Choroid plexus epithelial cell (primary cell): ENCODE data around the gene CEP131.
A peak's percentile ranks its signal among the peaks of the same experiment; 100 is the strongest.

ENCODE experiments used
- DNase-seq: peaks from one replicate; pipeline ENCODE4 v3.0.0-alpha.2; 2010; ENCODE audit warnings: low read depth
- H3K4me3 ChIP-seq: 2 replicates; pipeline ENCODE4 v1.5.1; 2011; ENCODE audit warnings: low read depth, mild to moderate bottlenecking, control low read depth, low read length, moderate library complexity
- TF ChIP-seq, protein P1 (sequence below): conservative IDR thresholded peaks from 2 replicates; pipeline ENCODE4 v1.5.1; 2011; ENCODE audit warnings: low read depth, mild to moderate bottlenecking, control low read depth, inconsistent platforms, low read length, moderate library complexity

The CEP131 gene

DNA sequence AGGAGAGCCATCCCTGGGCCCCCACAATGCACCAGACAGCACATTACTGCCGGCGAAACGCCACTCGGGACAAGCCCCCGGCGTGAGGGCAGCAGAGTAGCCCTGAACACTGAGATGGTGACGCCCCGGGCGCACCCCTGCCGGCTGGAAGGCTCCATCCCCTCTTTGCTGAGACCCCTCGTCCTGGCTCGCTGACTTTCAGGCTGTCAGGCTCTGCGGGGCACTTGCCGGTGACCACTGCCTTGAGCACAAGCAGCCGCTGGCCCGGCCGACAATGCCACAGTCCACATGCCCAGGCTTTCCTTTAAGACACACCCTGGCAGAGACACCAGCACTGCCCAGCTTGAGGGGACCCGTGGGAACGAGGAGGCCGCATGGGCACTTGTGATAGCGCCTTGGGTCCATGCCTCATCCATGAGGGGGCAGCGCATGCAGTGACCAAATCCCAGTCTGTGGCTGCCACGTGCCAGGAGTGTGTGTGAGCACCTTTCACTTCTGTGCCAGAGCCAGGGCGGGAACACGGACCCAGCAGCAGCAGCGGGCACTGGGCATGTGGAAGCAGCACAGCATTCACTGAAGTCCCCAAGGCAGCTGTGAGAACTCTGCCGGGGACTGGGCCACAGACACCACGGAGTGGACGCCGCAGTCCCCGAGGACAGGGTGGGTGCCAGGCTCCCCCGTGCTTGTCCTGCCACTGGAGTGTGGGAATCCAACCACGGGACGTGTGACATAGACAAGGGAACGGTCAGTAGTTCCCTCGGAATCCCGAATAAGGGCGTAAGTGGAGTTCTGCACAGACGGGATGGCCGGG, 40.8 kb upstream of the CEP131 start:
- TF ChIP-seq, protein P1, sequence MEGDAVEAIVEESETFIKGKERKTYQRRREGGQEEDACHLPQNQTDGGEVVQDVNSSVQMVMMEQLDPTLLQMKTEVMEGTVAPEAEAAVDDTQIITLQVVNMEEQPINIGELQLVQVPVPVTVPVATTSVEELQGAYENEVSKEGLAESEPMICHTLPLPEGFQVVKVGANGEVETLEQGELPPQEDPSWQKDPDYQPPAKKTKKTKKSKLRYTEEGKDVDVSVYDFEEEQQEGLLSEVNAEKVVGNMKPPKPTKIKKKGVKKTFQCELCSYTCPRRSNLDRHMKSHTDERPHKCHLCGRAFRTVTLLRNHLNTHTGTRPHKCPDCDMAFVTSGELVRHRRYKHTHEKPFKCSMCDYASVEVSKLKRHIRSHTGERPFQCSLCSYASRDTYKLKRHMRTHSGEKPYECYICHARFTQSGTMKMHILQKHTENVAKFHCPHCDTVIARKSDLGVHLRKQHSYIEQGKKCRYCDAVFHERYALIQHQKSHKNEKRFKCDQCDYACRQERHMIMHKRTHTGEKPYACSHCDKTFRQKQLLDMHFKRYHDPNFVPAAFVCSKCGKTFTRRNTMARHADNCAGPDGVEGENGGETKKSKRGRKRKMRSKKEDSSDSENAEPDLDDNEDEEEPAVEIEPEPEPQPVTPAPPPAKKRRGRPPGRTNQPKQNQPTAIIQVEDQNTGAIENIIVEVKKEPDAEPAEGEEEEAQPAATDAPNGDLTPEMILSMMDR = peak; percentile 5
- DNase-seq = no peak
- H3K4me3 ChIP-seq = no peak overlapping the region

DNA sequence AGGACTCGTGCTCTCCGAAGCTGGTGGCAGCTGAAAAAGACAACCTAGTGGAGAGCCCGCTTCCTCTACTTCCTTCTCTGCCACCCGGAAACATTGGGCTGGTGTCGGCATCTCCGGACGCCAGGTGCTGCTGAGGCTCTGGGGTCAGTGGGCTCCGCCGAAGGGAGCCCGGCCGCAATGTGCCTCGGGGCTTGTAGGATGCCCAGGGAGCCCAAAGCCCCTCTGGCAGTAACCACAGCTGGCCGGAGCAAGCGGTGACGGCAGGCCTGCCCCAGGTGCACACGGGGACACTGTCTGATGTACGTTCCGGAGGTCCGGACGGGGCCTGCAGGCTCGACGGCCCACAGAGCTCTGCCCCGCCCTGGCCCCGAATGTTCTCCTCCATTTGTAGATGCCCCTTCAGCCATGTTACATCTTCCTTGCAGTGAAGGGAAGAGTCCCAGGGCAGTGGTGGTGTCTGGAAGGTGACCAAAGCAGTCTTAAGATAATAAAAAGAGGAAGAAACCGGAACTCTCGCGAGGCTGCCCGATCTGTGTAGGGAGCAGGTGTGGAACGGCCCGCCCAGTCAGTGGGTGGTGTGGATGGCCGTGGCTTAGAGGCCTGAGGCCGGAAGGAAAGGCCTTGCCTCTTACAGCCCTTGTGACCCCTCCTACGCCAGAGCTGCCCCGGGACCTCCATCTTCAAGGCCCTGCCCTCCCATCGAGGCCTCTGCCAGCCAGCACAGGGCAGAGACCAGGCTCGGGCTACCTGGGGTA, 39.0 kb upstream of the CEP131 start:
- TF ChIP-seq, protein P1 = no peak
- no peak overlapping the region for H3K4me3 ChIP-seq
- DNase-seq = no peak

DNA sequence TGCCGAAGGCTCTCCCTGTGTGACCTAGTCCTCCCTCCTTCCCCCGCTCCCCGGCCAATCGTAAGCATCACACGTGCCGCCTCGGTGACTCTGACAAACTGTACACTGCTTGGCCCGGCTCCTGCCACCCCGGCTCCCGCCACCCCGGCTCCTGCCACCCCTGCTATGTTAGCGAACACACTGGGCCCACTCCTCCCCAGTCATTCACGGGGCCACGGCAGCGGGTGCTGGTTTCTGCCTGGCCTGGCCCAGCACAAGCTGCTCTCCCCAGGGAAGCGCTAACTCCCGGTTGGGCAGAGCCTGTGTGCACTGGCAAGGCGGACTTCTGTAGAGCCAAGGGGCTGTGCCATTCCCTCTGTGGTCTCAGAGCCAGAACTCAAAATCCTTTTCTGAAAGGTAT, 38.3 kb upstream of the CEP131 start:
- TF ChIP-seq, protein P1 = no peak
- no peak overlapping the region for H3K4me3 ChIP-seq
- DNase-seq = no peak

DNA sequence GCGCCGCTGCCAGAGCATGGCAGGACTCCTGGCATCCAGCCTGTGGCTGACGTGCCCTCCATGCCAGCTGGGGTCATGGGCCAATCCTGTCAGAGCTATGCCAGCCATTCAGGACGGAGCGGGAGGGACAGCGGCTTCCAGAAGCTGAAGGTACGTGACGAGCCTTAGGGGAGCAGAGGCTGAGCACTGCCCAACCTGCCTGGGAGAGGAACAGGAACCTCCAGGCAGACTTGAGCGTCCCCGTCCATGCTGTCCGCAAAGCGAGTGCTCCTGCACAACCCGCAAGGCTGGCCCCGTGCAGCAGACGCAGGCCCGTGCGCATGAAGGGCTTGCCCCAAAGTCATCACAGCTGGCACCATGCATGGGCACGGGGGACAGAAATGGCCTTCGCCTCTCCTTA, 37.9 kb upstream of the CEP131 start:
- no peak for DNase-seq
- TF ChIP-seq, protein P1 = no peak
- H3K4me3 ChIP-seq = no peak overlapping the region

DNA sequence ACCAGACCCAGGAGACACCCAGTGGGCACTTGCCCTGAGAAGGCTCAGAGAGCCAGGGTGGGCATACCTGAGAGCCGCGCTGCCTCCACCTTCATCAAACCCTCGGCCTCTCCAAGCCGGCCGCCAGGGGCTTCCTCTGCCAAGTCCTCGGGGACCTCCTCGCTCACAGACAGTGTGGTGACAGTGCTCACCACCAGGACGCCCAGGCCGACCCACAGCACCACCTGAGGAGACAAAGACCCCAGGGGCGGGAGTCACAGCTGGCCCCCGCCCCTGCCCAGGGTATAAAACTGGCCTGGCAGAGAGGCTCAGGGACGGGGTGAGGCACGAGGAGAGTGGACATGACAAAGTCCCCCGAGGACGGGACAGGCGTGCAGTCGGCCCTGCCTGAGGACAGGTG, 37.4 kb upstream of the CEP131 start:
- H3K4me3 ChIP-seq = no peak overlapping the region
- DNase-seq = no peak
- TF ChIP-seq, protein P1 = no peak

DNA sequence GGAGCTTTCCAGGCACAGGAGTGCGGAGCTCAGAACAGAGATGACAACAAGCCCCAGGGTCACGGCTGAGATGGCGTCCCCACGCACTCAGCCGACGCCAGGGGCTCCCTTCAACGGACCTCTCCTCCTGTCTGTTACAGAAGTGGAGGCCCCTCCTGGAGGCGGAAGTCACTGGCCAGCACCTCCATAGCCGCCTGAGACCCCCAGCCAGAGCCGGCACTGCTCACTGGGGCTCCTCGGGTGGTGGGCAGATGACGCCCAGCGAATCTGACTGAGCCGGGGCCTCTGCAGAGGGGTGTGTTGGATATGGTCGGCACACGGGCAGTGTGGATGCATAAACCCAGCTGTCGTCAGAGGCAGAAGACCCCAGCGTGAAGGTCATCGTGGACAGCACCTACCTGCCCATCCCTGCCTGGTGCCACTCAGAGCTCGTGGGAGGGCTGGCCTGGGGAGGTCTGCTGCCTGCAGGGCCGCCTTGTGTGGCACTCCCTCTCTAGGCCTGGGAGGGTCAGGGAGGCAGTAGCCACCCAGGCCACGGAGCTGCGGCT, 36.4 kb upstream of the CEP131 start:
- DNase-seq = no peak
- TF ChIP-seq, protein P1 = no peak
- no peak overlapping the region for H3K4me3 ChIP-seq
